Gastroesophageal sphincter (tissue), 4 donors: ENCODE data around the gene PWWP2B. TPM values are rescaled to one million over a fixed set of nuclear protein-coding genes. Genes with fewer than 3 reads are reported as not detected.

Experiments used
- ATAC-seq: fragments of 150-250 bp; one replicate; pipeline ENCODE4 v1.9.1; 2016; ENCODE audit warnings: mild to moderate bottlenecking, moderate library complexity
- H3K27ac ChIP-seq, 4 donors: fragments of 200-600 bp; sonication (generic) in 3 of 4; 1 replicate in 3 of 4; 2 replicates in 1 of 4; pipeline ENCODE4 v1.5.1; 2016 to 2019
- H3K27me3 ChIP-seq: fragments of 200-600 bp; sonication (generic); one replicate; pipeline ENCODE4 v1.5.1; 2019
- H3K36me3 ChIP-seq, 2 donors: fragments of 200-600 bp; sonication (generic); one replicate each; pipeline ENCODE4 v1.5.1; 2019; ENCODE audit warnings: control low read depth in 1 of 2
- H3K4me1 ChIP-seq, 3 donors: fragments of 200-600 bp; sonication (generic); 1 replicate in 2 of 3; 2 replicates in 1 of 3; pipeline ENCODE4 v1.5.1; 2016 to 2019; ENCODE audit warnings: control low read depth in 2 of 3
- H3K4me3 ChIP-seq, 2 donors: fragments of 200-600 bp; sonication (generic); one replicate each; pipeline ENCODE4 v1.5.1; 2019; ENCODE audit warnings: mild to moderate bottlenecking in 1 of 2, moderate library complexity in 1 of 2
- H3K9me3 ChIP-seq, 3 donors: fragments of 200-600 bp; sonication (generic); one replicate each; pipeline ENCODE4 v1.5.1; 2017 to 2019; ENCODE audit warnings: control low read depth in 2 of 3
- CTCF ChIP-seq, 4 experiments: fragments of 200-600 bp in 2 of 4; fragments of 450-650 bp in 2 of 4; sonication (generic) in 1 of 4; IDR thresholded peaks; one replicate each; pipeline ENCODE4 v1.5.1; 2017 to 2019; ENCODE audit warnings: antibody characterized with exemption in 4 of 4, mild to moderate bottlenecking in 2 of 4, moderate library complexity in 2 of 4
- EP300 ChIP-seq: sonication (generic); formaldehyde crosslinking; IDR thresholded peaks from one replicate; pipeline ENCODE4 v1.6.1; 2017; ENCODE audit warnings: antibody characterized with exemption, mild to moderate bottlenecking
- POLR2A ChIP-seq, 2 donors: fragments of 450-650 bp; IDR thresholded peaks; one replicate each; pipeline ENCODE4 v1.6.1; 2017; ENCODE audit warnings: antibody characterized with exemption in 2 of 2, mild to moderate bottlenecking in 2 of 2, moderate library complexity in 1 of 2
- POLR2AphosphoS5 ChIP-seq: sonication (generic); formaldehyde crosslinking; IDR thresholded peaks from one replicate; pipeline ENCODE4 v1.6.1; 2017; ENCODE audit warnings: antibody characterized with exemption
- WGBS, 2 donors: methylation state at CpG; one replicate each; pipeline ENCODE4 v1.1.5; 2018; ENCODE audit warnings: low coverage in 1 of 2; 5-methylcytosine and 5-hydroxymethylcytosine counted together
- total RNA-seq, 4 donors: library from RNA; depleted of rRNA; stranded (reverse); fragments of >200 nt; gene quantifications; one replicate each; pipeline ENCODE4 v1.1.0, GENCODE V29; 2016

PWWP2B gene
- total RNA-seq, 4 donors from 2014 or later = 11.3 to 17.1 (median 14.8) TPM

GRCh38 chr10:132411561-132412253 lies 14.7 kb downstream of the PWWP2B start:
- no peaks in the 10 kb centered on the region for H3K27me3 ChIP-seq
- ATAC-seq = peak; percentile 59
- no peaks in the 10 kb centered on the region for H3K9me3 ChIP-seq
- peak overlapping the region; percentile 24 to 94 (median 84) for H3K27ac ChIP-seq
- 10 to 13% methylated on average over 8 to 17 of the region's 23 CpGs for WGBS, 2 donors
- peaks cover 0 to 97% (median 48%) of the 10 kb centered on the region in 3 donors for H3K4me1 ChIP-seq
- H3K4me3 ChIP-seq = peak overlapping the region in 1 of 2 donors; percentile 20
- H3K36me3 ChIP-seq = no peaks in the 10 kb centered on the region
- no peak for TF ChIP-seq EP300
- TF ChIP-seq CTCF (IDR thresholded peaks at IDR 0.05) = peak in 1 of 4 experiments; percentile 8

GRCh38 chr10:132412316-132413192 lies 15.6 kb downstream of the PWWP2B start:
- Histone ChIP-seq H3K4me1 (peaks cover 0 to 97% (median 45%) of the 10 kb centered on the region in 3 donors), H3K4me3 (no peak overlapping the region), H3K36me3 (no peaks in the 10 kb centered on the region), H3K9me3 (no peaks in the 10 kb centered on the region), H3K27me3 (no peaks in the 10 kb centered on the region), H3K27ac (peak overlapping the region; percentile 24 to 94 (median 84))
- TF ChIP-seq POLR2A (IDR thresholded peaks at IDR 0.05) (no peak), CTCF (IDR thresholded peaks at IDR 0.05) (no peak), POLR2AphosphoS5 (no peak), EP300 (no peak)
- no peak for ATAC-seq
- 79 to 85% methylated on average over 2 to 13 of the region's 29 CpGs for WGBS, 2 donors

GRCh38 chr10:132413226-132414205 lies 16.5 kb downstream of the PWWP2B start:
- H3K9me3 ChIP-seq = no peaks in the 10 kb centered on the region
- H3K4me3 ChIP-seq = no peak overlapping the region
- H3K36me3 ChIP-seq = no peaks in the 10 kb centered on the region
- WGBS, 2 donors = 77 to 82% methylated on average over 9 to 15 of the region's 32 CpGs
- no peaks in the 10 kb centered on the region for H3K27me3 ChIP-seq
- no peak for TF ChIP-seq POLR2AphosphoS5
- no peak for TF ChIP-seq POLR2A (IDR thresholded peaks at IDR 0.05)
- TF ChIP-seq CTCF (IDR thresholded peaks at IDR 0.05) = no peak
- TF ChIP-seq EP300 = no peak
- ATAC-seq = no peak
- peaks cover 0 to 97% (median 43%) of the 10 kb centered on the region in 3 donors for H3K4me1 ChIP-seq
- H3K27ac ChIP-seq = peak overlapping the region in 3 of 4 donors; percentile 62 to 94 (median 80)

GRCh38 chr10:132414402-132415016 lies 17.5 kb downstream of the PWWP2B start:
- no peak for ATAC-seq
- Histone ChIP-seq H3K36me3 (no peaks in the 10 kb centered on the region), H3K27me3 (no peaks in the 10 kb centered on the region), H3K27ac (peak overlapping the region in 3 of 4 donors; percentile 62 to 94 (median 66)), H3K9me3 (no peaks in the 10 kb centered on the region), H3K4me1 (peaks cover 0 to 97% (median 49%) of the 10 kb centered on the region in 3 donors), H3K4me3 (no peak overlapping the region)
- 71% methylated on average over 5 of the region's 21 CpGs; no CpG with 5 or more reads in 1 of the 2 donors for WGBS, 2 donors
- TF ChIP-seq POLR2A (IDR thresholded peaks at IDR 0.05) = no peak
- TF ChIP-seq EP300 = no peak
- no peak for TF ChIP-seq CTCF (IDR thresholded peaks at IDR 0.05)
- TF ChIP-seq POLR2AphosphoS5 = no peak
